Right renal pelvis (tissue), 4 donors: ENCODE data around the gene HPGD. TPM values are rescaled to one million over a fixed set of nuclear protein-coding genes. Genes with fewer than 3 reads are reported as not detected.
A peak's percentile ranks its signal among the peaks of the same experiment; 100 is the strongest.

ENCODE experiments used
- DNase-seq, 4 donors: peaks; one replicate each; pipeline ENCODE4 v3.0.0-alpha.2; 2013; ENCODE audit warnings: low read depth in 4 of 4, low spot score in 3 of 4, missing footprints in 1 of 4
- polyA plus RNA-seq, 4 donors: library from polyadenylated mRNA; unstranded; fragments of 120-200 nt; gene quantifications; one replicate each; pipeline ENCODE4 v1.2.1, GENCODE V29; 2013; ENCODE audit not compliant: insufficient read length in 4 of 4

Gene HPGD
- polyA plus RNA-seq, 4 donors: 58.1 to 134 (median 86.9) TPM

DNA sequence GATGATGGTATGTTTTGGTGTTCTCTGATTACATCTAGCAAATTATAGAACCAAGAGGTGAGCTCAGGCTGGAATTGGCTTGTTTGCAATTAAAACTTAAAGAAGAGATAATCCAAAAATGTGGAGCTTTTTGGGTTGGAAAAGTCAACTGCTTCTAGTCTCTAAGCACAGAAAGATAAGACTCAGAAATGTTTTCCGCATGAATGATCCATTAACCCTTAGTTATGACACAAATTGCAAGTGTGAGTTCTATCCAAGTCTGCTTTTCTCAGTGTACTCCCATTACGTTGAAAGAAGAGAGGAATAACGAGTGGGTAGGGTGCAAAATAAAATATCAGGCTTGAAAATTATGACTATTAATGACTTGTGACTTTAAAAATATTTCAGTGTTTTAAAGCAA, 38.5 kb downstream of the HPGD start:
- no peak for DNase-seq

DNA sequence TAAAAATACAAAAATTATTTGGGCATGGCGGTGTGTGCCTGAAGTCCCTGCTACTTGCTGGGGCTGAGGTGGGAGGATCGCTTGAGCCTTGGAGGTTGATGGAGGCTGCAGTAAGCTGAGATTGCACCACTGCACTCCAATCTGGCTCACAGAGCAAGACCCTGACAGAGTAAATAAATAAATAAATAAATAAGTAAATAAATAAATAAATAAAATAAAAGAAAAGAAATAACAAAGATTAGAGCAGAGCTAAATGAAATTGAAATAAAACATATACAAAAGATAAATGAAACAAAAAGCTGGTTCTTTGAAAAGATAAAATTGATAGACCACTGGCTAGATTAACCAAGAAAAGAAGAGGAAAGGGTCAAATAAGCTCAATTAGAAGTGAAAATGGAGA, 43.1 kb downstream of the HPGD start:
- DNase-seq: no peak

DNA sequence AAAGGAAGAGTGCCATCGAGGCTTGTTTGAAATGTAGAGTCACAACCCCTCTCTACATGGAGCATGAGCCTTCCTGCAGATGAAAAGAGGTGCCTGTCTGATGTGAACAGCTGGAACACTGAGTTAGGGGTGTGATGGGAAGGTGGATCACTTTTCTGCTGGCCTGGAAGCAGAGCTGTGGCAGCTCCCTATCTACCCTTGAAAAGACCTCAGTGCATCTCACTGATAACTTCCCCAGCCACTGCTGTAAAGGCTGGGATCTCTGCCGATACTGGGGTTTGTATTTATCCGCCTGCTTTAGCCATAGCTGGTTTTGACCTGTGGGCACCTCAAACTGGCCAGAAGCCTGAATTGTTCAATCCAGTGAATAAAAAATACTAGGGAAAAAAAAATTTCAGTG, 46.8 kb downstream of the HPGD start:
- DNase-seq: no peak

DNA sequence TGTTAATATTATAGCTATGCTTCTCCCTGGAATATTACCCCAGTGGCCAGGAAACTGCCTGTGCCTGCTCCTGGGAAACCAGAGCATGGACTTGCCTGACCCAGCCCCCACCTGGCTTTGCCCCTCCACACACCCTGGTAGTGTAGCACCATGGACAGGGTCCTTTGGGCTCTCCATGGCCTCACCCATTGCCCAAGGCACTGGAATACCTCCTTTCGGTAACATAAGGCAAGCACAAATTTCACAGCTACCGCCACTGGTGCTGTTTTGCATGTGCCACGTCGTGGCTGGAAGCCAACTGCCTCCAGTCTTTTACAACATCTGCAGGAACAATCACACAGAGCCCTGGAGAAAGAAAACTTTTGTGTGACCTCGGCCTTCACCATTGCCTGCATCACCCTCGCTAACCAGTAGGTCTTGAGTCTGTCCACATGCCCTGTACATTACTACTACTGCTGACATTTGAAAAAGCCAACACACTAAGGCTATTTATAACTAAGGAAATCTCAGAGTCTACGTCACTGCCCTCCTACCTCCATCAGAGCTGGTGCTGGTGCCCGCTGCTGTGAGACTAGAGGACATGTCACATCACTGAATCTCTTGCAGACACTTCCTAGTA, 47.7 kb downstream of the HPGD start:
- no peak for DNase-seq

DNA sequence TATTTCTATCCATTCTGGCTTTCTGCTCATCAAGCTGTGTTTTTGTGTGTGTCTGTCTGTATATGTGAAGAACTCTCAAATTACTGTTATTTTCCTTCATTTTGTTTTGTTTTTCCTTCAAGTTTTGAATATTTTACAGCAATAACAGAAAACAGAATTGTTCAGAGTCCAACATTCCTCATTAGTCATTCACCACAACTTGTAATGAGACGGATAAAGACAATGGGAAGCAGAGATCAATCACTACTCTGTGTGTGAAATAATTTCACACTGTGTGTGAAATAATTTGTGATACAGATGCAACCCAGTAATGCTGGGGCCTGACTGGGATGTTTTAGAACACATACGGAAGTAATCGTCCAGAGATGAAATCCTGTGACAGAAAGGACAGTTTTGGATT, 55.2 kb downstream of the HPGD start:
- DNase-seq: no peak

DNA sequence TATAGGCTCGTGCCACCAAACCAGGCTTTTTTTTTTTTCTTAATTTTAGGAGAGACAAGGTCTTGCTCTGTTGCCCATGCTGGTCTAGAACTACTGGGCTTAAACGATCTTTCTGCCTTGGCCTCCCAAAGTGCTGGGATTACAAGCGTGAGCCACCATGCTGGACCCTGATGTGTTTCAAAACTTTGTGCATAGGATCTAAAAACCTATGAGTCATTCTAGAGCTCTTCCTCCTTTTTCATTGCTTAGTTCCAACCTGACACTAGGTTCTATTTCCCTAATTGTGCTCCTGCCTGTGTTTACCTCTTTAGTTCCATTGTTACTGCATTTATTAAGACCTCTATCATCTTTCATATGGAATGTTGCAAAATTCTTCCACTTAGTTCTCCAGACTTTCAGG, 57.3 kb downstream of the HPGD start:
- no peak for DNase-seq

DNA sequence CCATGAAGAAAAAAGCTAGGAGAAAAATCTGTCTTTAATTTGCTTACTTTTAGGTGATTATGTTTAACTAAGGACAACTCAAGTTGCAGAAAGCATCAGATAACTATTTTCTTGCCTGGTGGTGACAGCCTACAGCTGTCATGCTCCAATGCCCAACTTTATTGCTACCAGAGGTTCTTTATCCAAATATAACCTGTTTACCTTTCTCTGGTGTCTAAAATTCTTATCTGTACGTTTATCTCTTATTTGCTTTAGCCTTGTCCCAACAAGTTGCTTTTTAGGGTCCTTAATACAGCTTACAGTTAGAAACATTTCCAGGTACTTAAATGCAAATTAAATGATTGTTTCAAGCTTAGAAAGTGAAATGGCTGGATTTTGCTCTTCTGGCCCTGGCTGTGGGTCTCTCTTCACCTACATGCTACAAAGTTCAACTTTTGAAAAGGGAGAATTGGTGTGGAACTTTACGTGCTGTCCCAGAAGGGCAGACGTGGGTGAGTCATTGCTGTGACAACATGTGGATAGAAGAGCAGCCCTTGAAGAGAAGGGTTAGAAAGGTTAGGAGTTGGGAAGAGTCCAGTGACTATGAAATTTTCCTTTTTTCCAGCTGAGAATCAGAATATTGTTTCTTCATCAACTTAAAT, 60.7 kb downstream of the HPGD start:
- DNase-seq: peak in 2 of 4 donors; percentile 7 to 17

DNA sequence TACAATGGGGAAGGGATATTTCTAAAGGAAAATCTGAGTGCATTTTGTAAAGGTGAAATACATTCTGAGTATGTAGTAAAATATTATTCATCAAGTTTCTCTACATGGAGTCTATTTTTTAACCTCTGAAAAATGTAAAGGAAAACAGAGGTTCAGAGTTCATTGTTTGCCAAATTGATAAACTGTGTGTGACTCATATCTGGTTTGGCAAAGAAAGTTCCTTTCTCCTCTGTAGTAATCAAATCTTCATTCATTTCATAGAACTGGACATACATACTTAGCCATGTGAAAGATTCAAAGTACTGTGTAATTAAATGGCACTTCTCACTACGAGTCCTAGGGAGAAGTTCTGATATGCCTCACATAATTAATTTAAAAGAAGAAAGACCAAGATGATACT, 61.6 kb downstream of the HPGD start:
- DNase-seq: no peak

DNA sequence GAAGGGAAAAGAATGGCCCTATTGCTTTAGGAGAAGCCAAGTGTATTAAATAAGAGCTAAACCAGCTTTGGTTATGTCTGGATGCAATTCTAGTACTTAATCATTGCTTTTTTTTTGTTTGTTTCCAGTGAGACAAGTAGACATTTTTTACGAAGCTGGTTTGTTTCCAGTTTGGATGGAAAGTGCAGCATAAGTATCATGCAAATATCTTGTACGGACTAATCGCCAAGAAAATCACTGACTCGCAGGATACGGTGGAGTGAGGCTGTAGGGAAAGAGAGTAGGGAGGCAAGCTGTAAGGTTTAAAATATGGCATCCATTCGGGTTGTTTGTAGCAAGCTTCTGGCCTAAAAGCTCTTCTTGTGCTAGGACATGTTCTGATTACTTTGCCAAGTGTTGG, 64.8 kb downstream of the HPGD start:
- no peak for DNase-seq

DNA sequence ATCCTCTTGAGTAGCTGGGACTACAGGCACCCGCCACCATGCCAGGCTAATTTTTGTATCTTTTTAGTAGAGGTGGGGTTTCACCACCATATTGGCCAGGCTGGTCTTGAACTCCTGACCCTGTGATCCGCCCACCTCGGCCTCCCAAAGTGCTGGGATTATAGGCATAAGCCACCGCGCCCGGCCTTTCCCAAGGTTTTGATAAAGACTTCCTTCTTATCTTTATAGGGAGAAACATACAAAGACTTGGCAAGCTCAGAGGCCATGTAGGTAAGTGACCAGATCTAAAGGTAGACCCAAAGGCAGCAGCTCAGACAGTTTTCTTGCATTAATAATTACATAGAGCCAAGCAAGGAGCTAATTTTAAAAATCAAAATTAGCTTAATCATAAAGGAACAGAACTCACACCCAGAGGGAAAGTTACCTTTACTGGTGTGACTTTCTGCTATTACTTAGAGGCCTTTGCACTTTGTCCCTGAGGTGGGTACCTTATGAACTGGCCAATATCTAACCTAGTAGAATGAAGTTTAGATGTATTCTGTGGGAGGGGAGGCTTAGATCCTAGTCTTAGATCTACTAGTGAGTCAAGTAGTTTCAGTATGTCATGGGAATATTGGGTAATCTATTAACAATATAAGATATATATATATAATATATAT, 67.3 kb downstream of the HPGD start:
- no peak for DNase-seq

DNA sequence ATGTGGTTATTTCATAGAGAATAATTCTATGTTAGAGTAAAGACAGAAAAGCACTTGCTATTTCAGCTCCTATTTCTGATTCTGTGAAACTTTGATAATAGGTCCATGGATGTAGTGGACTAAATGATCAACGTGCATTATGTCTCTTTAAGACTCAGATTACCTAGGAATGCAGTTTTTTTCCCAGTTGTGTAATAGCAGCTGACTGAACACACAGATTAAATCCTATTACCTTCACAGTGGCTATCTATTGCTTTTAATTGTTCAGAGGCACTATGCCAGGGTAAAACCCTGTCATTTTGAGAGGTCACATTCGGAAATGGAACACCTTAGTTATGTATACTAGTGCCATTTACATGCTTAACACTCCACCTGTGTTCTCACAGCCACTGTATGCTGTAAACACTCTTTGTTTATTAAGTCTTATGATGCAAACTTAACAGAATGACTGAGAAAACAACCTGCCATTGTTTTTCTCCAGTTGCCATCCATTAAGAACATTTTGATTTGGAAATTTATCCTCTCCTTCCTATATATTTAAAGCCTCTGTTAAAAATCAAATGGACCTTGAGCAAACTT, 70.5 kb downstream of the HPGD start:
- DNase-seq: no peak

DNA sequence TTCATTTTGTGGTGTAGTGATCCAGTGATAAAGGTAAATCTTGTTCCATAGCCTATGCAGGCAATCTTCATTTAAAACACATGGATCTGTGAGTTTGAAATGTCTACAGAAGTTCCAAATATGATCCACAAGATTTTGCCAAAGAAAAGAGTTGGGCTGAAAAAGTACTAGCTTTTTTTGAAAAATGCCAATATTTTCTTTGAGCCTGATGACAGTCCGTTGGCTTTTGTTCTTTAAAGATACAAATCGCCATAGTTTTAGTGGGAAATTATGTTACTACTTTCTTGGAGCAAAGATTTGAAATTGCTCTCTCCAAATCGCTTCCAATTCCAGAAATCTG, 71.5 kb downstream of the HPGD start:
- no peak for DNase-seq

DNA sequence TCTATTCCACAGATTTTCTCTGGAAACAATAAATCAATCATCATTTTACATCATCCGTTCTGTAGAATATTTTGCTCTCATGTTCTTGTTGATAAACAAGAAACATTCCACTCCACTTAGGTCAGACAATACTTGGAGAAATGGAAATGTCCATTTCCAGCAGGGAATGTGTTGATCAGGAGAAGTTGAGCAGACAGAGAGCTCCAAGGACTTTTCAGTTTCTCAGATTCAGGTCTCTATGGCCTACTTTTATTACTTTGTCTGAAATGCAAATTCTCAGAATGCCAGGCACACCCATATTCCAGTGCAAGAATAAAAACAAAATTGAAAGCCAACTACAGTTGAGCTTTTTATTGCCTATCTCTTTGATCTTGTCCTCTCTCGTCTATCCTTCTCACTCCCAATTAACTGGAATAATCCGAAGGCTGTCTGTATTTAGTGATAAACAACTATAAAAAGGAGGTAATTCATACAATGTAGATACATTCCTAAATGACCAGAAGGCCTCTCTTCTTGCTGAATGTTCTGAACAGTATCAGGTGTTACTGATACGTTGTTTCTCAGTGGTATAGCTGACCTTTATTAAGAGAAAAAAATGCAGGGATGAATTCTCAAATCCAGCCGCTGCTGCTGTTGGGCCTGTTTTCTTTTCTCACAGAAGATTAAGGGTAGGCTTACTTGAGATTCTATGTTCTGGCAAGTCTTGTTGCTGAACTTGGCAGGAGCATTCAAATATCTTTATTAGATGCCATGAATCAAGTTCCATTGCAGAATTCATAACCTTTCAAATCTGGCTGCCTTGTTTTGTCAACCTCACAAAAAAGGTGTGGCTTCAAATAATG, 72.1 kb downstream of the HPGD start:
- no peak for DNase-seq

DNA sequence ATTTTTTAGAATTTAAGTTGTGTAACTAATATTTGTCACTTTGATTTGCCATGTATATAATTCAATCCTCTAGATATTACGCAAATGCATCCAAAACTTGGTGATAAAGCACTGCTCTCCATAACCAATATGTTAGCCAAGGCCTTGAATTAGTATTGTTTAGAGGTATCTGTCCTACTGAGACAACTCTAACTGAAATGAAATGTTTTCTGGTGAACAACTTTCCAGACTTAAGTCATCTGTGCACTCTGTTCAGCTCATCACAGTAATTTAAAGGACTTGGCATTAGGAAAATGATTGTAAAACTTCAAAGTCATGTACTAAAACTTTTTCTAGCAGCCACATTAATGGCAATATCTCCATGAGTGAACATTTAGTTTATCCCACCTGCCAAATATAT, 73.1 kb downstream of the HPGD start:
- DNase-seq: no peak

DNA sequence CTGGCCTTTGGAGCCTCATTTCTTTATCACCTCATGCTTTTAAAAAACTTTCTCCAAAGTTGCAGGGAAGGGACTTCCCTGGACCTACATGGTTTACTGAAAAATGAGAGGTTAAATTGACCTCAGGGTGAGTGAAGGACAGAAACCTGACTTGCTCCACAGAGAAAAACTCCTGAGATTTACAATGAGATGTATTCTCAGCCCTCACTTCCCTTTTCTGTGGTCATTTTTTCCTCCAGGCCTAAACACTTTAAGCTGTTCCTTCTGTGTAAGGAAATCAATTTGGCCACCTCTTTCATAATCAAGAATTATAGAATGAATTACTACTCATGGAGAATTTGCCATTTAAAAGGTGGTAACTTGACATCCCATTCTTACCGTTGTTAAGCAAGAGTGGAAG, 77.9 kb downstream of the HPGD start:
- DNase-seq: no peak

Other genes starting within 250 kb of the HPGD start
- gene FBXO8, start 238.8 kb downstream of the HPGD start, polyA plus RNA-seq: 10 to 100 TPM; 33.5 to 42.1 (median 40.1) TPM
- 10 to 100 TPM; 17.7 to 26.0 (median 20.9) TPM for gene CEP44, start 238.6 kb downstream of the HPGD start, polyA plus RNA-seq